NB4 (cell line): ENCODE measurements around the gene FCN2.

Experiments used
- POLR2A ChIP-seq: IDR thresholded peaks from 2 replicates; pipeline ENCODE4 v1.6.1; 2011; ENCODE audit warnings: mild to moderate bottlenecking; ENCODE audit not compliant: insufficient read length; ENCODE audit errors: extremely low read depth
- TF ChIP-seq, protein P1 (sequence below): IDR thresholded peaks from one replicate; pipeline ENCODE4 v1.5.1; 2012; ENCODE audit warnings: low read depth, low read length

DNA sequence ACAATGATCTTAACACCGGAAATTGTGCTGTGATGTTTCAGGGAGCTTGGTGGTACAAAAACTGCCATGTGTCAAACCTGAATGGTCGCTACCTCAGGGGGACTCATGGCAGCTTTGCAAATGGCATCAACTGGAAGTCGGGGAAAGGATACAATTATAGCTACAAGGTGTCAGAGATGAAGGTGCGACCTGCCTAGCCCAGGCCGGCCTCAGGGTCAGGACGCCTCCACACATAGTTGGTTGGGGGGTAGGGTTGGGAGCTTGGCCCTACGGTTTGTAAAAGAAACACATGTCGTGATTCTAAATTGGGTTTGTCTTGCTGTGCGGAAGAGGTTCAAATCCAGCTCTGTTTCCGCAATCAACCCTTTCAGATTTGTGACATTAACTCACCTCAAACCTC lies 6.6 kb downstream of the FCN2 start:
- TF ChIP-seq, protein P1, sequence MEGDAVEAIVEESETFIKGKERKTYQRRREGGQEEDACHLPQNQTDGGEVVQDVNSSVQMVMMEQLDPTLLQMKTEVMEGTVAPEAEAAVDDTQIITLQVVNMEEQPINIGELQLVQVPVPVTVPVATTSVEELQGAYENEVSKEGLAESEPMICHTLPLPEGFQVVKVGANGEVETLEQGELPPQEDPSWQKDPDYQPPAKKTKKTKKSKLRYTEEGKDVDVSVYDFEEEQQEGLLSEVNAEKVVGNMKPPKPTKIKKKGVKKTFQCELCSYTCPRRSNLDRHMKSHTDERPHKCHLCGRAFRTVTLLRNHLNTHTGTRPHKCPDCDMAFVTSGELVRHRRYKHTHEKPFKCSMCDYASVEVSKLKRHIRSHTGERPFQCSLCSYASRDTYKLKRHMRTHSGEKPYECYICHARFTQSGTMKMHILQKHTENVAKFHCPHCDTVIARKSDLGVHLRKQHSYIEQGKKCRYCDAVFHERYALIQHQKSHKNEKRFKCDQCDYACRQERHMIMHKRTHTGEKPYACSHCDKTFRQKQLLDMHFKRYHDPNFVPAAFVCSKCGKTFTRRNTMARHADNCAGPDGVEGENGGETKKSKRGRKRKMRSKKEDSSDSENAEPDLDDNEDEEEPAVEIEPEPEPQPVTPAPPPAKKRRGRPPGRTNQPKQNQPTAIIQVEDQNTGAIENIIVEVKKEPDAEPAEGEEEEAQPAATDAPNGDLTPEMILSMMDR, result no peak
- no peak for TF ChIP-seq POLR2A
